Stomach (tissue), 4 donors: ENCODE measurements around the gene TP53.

Source experiments
- POLR2AphosphoS5 ChIP-seq, 3 donors: sonication (generic); formaldehyde crosslinking; IDR thresholded peaks; one replicate each; pipeline ENCODE4 v1.6.1; 2016; ENCODE audit warnings: antibody characterized with exemption in 3 of 3
- TF ChIP-seq, protein P1 (sequence below), 7 experiments: fragments of 450-650 bp in 4 of 7; fragments of 200-600 bp in 3 of 7; sonication (generic) in 3 of 7; IDR thresholded peaks; one replicate each; pipeline ENCODE4 v1.5.1; 2016 to 2019; ENCODE audit warnings: antibody characterized with exemption in 7 of 7, control low read depth in 2 of 7, mild to moderate bottlenecking in 1 of 7

DNA sequence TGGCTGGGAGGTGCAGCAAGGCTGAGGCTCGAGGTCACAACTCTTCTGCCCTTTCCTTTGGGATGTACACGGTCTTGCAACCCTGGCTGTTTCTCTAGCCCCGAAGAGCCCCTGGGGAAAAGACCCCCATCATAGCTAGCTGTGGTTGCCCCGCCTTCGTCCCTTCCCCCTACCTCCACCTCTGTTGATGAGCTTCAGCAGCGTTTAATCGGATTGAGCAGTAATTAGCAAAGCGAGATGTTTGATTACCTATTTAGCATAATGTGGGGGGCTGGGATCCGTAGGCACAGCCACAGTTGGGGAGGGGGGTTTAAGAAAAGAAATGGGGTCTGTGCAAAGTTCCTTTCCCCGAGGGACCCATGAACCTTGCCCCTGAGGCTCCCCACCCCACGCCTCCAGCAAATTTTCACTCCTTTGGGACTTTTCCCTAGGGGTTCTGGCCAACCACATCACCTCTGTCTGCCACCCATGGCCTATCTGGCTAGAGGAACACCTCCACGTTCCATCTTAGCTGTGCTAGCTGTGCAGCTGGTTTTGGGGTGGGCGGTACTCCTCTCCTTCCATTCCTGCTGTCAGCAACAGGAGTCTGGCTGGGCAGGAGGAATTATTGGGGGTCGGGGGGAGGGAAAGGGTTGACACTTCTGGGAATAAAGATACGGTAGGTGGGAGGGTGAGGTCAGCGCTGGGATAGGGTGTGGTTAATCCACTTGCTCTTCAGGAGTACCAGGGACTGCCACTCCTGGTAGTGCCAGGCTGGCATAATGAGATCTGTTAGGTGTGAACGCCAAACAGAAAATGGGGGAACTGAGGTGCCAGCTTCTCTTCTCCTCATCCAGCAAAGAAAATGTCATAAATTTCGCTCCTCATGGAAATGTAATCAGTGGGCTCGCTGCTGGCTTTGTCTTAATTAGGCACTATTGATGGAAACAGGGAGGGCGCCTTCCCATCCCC is 28.9 kb upstream of the TP53 start:
- no peak for TF ChIP-seq POLR2AphosphoS5 (IDR thresholded peaks at IDR 0.05)
- TF ChIP-seq, protein P1, sequence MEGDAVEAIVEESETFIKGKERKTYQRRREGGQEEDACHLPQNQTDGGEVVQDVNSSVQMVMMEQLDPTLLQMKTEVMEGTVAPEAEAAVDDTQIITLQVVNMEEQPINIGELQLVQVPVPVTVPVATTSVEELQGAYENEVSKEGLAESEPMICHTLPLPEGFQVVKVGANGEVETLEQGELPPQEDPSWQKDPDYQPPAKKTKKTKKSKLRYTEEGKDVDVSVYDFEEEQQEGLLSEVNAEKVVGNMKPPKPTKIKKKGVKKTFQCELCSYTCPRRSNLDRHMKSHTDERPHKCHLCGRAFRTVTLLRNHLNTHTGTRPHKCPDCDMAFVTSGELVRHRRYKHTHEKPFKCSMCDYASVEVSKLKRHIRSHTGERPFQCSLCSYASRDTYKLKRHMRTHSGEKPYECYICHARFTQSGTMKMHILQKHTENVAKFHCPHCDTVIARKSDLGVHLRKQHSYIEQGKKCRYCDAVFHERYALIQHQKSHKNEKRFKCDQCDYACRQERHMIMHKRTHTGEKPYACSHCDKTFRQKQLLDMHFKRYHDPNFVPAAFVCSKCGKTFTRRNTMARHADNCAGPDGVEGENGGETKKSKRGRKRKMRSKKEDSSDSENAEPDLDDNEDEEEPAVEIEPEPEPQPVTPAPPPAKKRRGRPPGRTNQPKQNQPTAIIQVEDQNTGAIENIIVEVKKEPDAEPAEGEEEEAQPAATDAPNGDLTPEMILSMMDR (IDR thresholded peaks at IDR 0.05), result no peak
